ENCODE results near the gene ARHGAP26. TPM values are rescaled to one million over a fixed set of nuclear protein-coding genes. Genes with fewer than 3 reads are reported as not detected.

The ARHGAP26 gene
- total and polyA plus RNA-seq, 7 donors, result 5.4 to 25.5 (median 19.1) TPM

GRCh38 chr5:143101121-143101520 lies 330.9 kb downstream of the ARHGAP26 start:
- TF ChIP-seq CTCF (IDR thresholded peaks at IDR 0.05), result no peak
- no peak for TF ChIP-seq POLR2A (IDR thresholded peaks at IDR 0.05)
- TF ChIP-seq EP300 (IDR thresholded peaks at IDR 0.05), result no peak
- no peak for TF ChIP-seq POLR2AphosphoS5 (IDR thresholded peaks at IDR 0.05)
- Histone ChIP-seq H3K4me1 (no peaks in the 10 kb centered on the region), H3K27ac (no peak overlapping the region), H3K36me3 (no peaks in the 10 kb centered on the region), H3K9me3 (no peaks in the 10 kb centered on the region), H3K27me3 (no peaks in the 10 kb centered on the region), H3K4me3 (no peak overlapping the region)
- intact Hi-C loops (cut with DNase I), result no loop called here
- no peak for DNase-seq
- WGBS, 2 donors, result 70 to 78% methylated on average over 2 of the region's 2 CpGs

GRCh38 chr5:143101725-143102386 lies 331.7 kb downstream of the ARHGAP26 start:
- no peaks in the 10 kb centered on the region for H3K27me3 ChIP-seq
- H3K27ac ChIP-seq, result peak overlapping the region in 3 of 4 donors; percentile 14 to 37 (median 34)
- no peak overlapping the region for H3K4me3 ChIP-seq
- intact Hi-C loops (cut with DNase I), result no loop called here
- WGBS, 2 donors, result 91% methylated on average over 7 of the region's 7 CpGs
- DNase-seq, result no peak
- TF ChIP-seq POLR2A (IDR thresholded peaks at IDR 0.05) (no peak), POLR2AphosphoS5 (IDR thresholded peaks at IDR 0.05) (no peak), EP300 (IDR thresholded peaks at IDR 0.05) (no peak), CTCF (IDR thresholded peaks at IDR 0.05) (no peak)
- no peaks in the 10 kb centered on the region for H3K4me1 ChIP-seq
- H3K9me3 ChIP-seq, result no peaks in the 10 kb centered on the region
- no peaks in the 10 kb centered on the region for H3K36me3 ChIP-seq

- Histone ChIP-seq H3K36me3 (no peaks in the 10 kb centered on the region), H3K9me3 (no peaks in the 10 kb centered on the region), H3K4me3 (no peak overlapping the region), H3K27ac (peak overlapping the region in 3 of 4 donors; percentile 33 to 37 (median 34)), H3K27me3 (no peaks in the 10 kb centered on the region), H3K4me1 (no peaks in the 10 kb centered on the region)
- intact Hi-C loops (cut with DNase I), result no loop called here
- WGBS, 2 donors, result 94 to 95% methylated on average over 6 of the region's 6 CpGs
- TF ChIP-seq POLR2AphosphoS5 (IDR thresholded peaks at IDR 0.05), result no peak
- no peak for TF ChIP-seq EP300 (IDR thresholded peaks at IDR 0.05)
- no peak for TF ChIP-seq POLR2A (IDR thresholded peaks at IDR 0.05)
- TF ChIP-seq CTCF (IDR thresholded peaks at IDR 0.05), result no peak
- DNase-seq, result no peak
Observed at GRCh38 chr5:143102411-143102810, 332.2 kb downstream of the ARHGAP26 start.

- Histone ChIP-seq H3K27ac (no peak overlapping the region), H3K4me1 (no peaks in the 10 kb centered on the region), H3K27me3 (no peaks in the 10 kb centered on the region), H3K9me3 (no peaks in the 10 kb centered on the region), H3K4me3 (no peak overlapping the region), H3K36me3 (no peaks in the 10 kb centered on the region)
- no peak for TF ChIP-seq POLR2AphosphoS5 (IDR thresholded peaks at IDR 0.05)
- TF ChIP-seq POLR2A (IDR thresholded peaks at IDR 0.05), result no peak
- TF ChIP-seq EP300 (IDR thresholded peaks at IDR 0.05), result no peak
- TF ChIP-seq CTCF (IDR thresholded peaks at IDR 0.05), result no peak
- intact Hi-C loops (cut with DNase I), result no loop called here
- 86 to 87% methylated on average over 16 of the region's 16 CpGs for WGBS, 2 donors
- DNase-seq, result no peak
Observed at GRCh38 chr5:143105216-143105905, 335.2 kb downstream of the ARHGAP26 start.

Data from sigmoid colon (tissue), 7 donors.